Measurements from ENCODE around the gene AIFM3.

AIFM3 gene

DNA sequence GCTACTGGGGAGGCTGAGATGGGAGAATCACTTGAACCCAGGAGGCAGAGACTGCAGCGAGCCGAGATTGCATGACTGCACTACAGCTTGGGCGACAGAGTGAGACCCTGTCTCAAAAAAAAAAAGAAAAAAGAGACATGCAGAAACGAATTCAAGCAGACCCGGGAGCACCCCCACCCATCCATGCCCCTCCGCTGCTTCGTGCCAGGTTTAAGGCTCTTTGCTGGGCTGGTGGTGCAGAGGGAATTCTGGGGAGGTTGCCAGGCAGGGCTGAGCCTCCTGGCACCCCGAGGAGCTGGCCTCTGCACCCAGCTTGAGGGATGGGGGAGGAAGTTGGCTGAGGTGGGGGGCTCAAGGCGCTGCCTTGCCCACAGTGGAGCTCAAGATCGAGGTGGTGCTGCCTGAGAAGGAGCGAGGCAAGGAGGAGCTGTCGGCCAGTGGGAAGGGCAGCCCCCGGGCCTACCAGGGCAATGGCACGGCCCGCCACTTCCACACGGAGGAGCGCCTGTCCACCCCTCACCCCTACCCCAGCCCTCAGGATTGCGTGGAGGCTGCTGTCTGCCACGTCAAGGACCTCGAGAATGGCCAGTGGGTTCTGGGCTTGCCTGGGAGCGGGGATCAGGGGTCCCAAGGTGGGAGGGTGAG lies 6.0 kb downstream of the AIFM3 start:
- no peak overlapping the region for H3K9ac ChIP-seq (ENCODE audit: low read length)
- H3K4me3 ChIP-seq (ENCODE audit: low read length): no peak overlapping the region
- no peaks in the 10 kb centered on the region for H3K4me1 ChIP-seq (ENCODE audit: control insufficient read depth, insufficient read depth, low read length)
- H3K27me3 ChIP-seq (replicated peaks; ENCODE audit: control insufficient read depth, insufficient read depth, low read length): peaks cover 18% of the 10 kb centered on the region
- DNase-seq (ENCODE audit: low read depth): no peak
- H3K36me3 ChIP-seq (ENCODE audit: control insufficient read depth, insufficient read depth, low read length, severe bottlenecking): no peaks in the 10 kb centered on the region
- H3K9me3 ChIP-seq (ENCODE audit: control insufficient read depth, low read length): no peaks in the 10 kb centered on the region

DNA sequence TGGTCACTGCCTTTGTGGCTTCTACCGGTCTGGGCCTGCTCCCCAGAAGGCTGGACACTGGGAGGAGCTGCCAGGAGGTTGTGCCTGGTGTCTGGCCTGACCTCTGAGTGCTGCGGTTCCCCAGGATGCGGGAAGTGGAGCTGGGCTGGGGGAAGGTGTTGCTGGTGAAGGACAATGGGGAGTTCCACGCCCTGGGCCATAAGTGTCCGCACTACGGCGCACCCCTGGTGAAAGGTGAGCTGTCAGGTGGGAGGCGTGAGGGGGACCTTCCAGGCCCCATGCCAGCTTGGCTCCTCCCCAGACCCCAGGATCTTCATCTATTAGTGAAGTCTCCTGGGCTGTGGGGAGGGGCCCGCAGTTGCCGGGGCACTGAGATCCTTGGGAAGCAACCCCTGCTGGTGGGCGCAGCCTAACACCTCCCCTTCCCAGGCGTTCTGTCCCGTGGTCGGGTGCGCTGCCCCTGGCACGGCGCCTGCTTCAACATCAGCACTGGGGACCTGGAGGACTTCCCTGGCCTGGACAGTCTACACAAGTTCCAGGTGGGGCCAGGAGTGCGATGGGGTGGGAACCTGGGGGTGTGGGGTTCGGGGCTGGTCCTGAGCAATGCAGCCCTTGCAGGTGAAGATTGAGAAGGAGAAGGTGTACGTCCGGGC lies 6.7 kb downstream of the AIFM3 start:
- H3K27me3 ChIP-seq (replicated peaks; ENCODE audit: control insufficient read depth, insufficient read depth, low read length): peaks cover 18% of the 10 kb centered on the region
- peaks cover 6% of the 10 kb centered on the region for H3K9me3 ChIP-seq (ENCODE audit: control insufficient read depth, low read length)
- H3K4me3 ChIP-seq (ENCODE audit: low read length): no peak overlapping the region
- no peaks in the 10 kb centered on the region for H3K4me1 ChIP-seq (ENCODE audit: control insufficient read depth, insufficient read depth, low read length)
- no peak for DNase-seq (ENCODE audit: low read depth)
- no peaks in the 10 kb centered on the region for H3K36me3 ChIP-seq (ENCODE audit: control insufficient read depth, insufficient read depth, low read length, severe bottlenecking)
- H3K9ac ChIP-seq (ENCODE audit: low read length): no peak overlapping the region

DNA sequence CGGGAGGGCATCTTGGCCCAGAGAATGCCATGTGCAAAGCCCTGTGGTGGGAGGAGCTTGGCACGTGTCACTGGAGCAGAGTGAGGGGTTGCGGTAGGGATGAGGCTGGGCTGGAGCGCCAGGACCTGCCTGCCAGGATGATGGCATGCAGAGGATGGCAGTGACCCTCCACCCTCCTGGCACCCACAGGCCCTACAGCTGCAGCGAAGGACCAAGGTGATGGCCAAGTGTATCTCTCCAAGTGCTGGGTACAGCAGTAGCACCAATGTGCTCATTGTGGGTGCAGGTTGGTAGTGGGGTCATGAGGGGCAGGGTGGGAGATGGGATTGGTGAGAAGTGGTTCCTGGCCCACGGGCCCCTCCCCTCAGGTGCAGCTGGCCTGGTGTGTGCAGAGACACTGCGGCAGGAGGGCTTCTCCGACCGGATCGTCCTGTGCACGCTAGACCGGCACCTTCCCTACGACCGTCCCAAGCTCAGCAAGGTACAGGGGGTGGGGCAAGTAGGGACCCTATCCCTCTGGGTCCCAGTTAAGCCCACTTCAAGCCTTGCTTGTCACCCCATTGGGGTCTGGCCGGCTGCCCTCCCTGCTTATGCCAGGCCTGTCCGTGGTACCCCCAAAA lies 7.4 kb downstream of the AIFM3 start:
- no peak for DNase-seq (ENCODE audit: low read depth)
- H3K4me3 ChIP-seq (ENCODE audit: low read length): no peak overlapping the region
- H3K27me3 ChIP-seq (replicated peaks; ENCODE audit: control insufficient read depth, insufficient read depth, low read length): peaks cover 18% of the 10 kb centered on the region
- H3K4me1 ChIP-seq (ENCODE audit: control insufficient read depth, insufficient read depth, low read length): peaks cover under 1% of the 10 kb centered on the region
- H3K36me3 ChIP-seq (ENCODE audit: control insufficient read depth, insufficient read depth, low read length, severe bottlenecking): no peaks in the 10 kb centered on the region
- H3K9ac ChIP-seq (ENCODE audit: low read length): no peak overlapping the region
- peaks cover 10% of the 10 kb centered on the region for H3K9me3 ChIP-seq (ENCODE audit: control insufficient read depth, low read length)

DNA sequence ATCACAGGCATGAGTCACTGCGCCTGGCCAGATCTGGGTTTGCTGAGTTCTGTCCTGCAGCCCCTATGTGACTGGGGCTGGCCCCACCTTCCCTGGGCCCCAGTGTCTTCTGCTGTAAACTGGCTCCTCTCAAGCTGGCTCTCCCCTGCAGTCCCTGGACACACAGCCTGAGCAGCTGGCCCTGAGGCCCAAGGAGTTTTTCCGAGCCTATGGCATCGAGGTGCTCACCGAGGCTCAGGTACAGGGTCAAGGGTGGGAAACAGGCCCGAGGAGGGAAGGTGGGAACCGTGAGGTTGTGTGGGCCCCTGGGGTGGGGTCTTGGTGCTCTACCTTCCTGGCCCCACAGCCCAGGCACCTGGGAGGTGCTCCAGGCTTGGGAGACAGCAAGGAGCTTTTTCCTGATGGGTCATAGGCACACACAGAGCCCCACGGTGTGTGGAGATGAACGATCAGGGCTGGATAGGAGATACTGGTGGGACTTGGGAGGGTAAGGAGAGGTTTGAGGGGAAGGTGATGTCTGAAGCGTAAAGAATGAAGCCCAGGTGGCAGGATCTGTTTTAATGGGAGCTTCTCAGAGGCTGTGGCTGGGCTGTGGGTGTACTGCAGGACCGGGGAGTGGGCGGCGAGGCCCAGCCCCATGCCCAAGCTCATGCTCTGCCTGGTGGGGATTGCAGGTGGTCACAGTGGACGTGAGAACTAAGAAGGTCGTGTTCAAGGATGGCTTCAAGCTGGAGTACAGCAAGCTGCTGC lies 8.7 kb downstream of the AIFM3 start:
- H3K36me3 ChIP-seq (ENCODE audit: control insufficient read depth, insufficient read depth, low read length, severe bottlenecking): no peaks in the 10 kb centered on the region
- no peak overlapping the region for H3K4me3 ChIP-seq (ENCODE audit: low read length)
- peaks cover 10% of the 10 kb centered on the region for H3K9me3 ChIP-seq (ENCODE audit: control insufficient read depth, low read length)
- no peak for DNase-seq (ENCODE audit: low read depth)
- H3K9ac ChIP-seq (ENCODE audit: low read length): no peak overlapping the region
- H3K4me1 ChIP-seq (ENCODE audit: control insufficient read depth, insufficient read depth, low read length): peaks cover 9% of the 10 kb centered on the region
- peaks cover 18% of the 10 kb centered on the region for H3K27me3 ChIP-seq (replicated peaks; ENCODE audit: control insufficient read depth, insufficient read depth, low read length)

DNA sequence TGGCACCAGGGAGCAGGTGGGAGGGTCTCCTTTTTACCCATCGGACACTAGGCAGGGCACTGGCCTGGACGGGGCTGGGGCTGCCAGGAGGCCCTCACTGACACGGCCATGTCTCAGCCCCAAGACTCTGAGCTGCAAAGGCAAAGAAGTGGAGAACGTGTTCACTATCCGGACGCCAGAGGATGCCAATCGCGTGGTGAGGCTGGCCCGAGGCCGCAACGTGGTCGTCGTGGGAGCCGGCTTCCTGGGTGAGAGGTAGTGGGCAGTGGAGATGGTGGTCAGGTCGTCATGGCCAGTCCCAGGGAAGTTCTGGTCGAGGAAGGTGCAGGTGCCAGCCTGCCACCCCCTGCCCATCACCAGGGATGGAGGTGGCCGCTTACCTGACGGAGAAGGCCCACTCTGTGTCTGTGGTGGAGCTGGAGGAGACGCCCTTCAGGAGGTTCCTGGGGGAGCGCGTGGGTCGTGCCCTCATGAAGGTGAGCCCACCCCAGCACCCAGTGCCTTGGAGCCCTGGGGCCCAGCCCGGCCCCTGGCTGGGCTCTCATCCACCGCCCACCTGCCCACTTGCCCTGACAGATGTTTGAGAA lies 9.3 kb downstream of the AIFM3 start:
- Histone ChIP-seq H3K4me1 (ENCODE audit: control insufficient read depth, insufficient read depth, low read length) (peaks cover 15% of the 10 kb centered on the region), H3K27me3 (replicated peaks; ENCODE audit: control insufficient read depth, insufficient read depth, low read length) (peaks cover 18% of the 10 kb centered on the region), H3K36me3 (ENCODE audit: control insufficient read depth, insufficient read depth, low read length, severe bottlenecking) (no peaks in the 10 kb centered on the region), H3K9me3 (ENCODE audit: control insufficient read depth, low read length) (peaks cover 10% of the 10 kb centered on the region), H3K4me3 (ENCODE audit: low read length) (no peak overlapping the region), H3K9ac (ENCODE audit: low read length) (no peak overlapping the region)
- no peak for DNase-seq (ENCODE audit: low read depth)

GRCh38 chr22:20977019-20977418 lies 10.0 kb downstream of the AIFM3 start:
- Histone ChIP-seq H3K9ac (ENCODE audit: low read length) (no peak overlapping the region), H3K27me3 (replicated peaks; ENCODE audit: control insufficient read depth, insufficient read depth, low read length) (peaks cover 18% of the 10 kb centered on the region), H3K4me3 (ENCODE audit: low read length) (no peak overlapping the region), H3K9me3 (ENCODE audit: control insufficient read depth, low read length) (peaks cover 10% of the 10 kb centered on the region), H3K4me1 (ENCODE audit: control insufficient read depth, insufficient read depth, low read length) (peaks cover 17% of the 10 kb centered on the region), H3K36me3 (ENCODE audit: control insufficient read depth, insufficient read depth, low read length, severe bottlenecking) (no peaks in the 10 kb centered on the region)
- DNase-seq (ENCODE audit: low read depth): no peak

- no peaks in the 10 kb centered on the region for H3K36me3 ChIP-seq (ENCODE audit: control insufficient read depth, insufficient read depth, low read length, severe bottlenecking)
- no peak overlapping the region for H3K9ac ChIP-seq (ENCODE audit: low read length)
- H3K4me3 ChIP-seq (ENCODE audit: low read length): no peak overlapping the region
- H3K9me3 ChIP-seq (ENCODE audit: control insufficient read depth, low read length): peaks cover 10% of the 10 kb centered on the region
- no peak for DNase-seq (ENCODE audit: low read depth)
- peaks cover 18% of the 10 kb centered on the region for H3K27me3 ChIP-seq (replicated peaks; ENCODE audit: control insufficient read depth, insufficient read depth, low read length)
- H3K4me1 ChIP-seq (ENCODE audit: control insufficient read depth, insufficient read depth, low read length): peaks cover 19% of the 10 kb centered on the region
These were observed 10.6 kb downstream of the AIFM3 start for GRCh38 chr22:20977516-20978170.

DNA sequence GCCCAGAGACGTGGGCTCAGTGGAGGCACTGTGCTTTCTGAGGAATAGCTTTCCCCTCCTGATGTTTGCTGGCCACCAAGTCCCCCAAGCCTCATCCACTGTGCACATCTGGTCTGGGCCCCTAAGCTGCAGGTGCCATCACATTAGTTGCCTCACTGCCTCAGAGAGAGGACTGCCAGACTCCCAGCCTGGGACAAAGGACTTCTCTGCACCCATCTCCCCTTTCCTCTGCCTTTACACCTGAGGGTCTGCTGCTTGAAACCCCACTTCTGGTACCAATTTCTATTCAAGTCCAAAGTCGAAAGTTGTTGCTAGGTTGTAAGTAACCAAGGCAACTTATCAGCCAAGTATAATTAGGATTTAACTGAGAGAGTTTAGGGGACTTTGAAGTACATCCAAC lies 11.4 kb downstream of the AIFM3 start:
- H3K36me3 ChIP-seq (ENCODE audit: control insufficient read depth, insufficient read depth, low read length, severe bottlenecking): no peaks in the 10 kb centered on the region
- DNase-seq (ENCODE audit: low read depth): no peak
- peaks cover 26% of the 10 kb centered on the region for H3K4me1 ChIP-seq (ENCODE audit: control insufficient read depth, insufficient read depth, low read length)
- no peak overlapping the region for H3K4me3 ChIP-seq (ENCODE audit: low read length)
- peaks cover 10% of the 10 kb centered on the region for H3K9me3 ChIP-seq (ENCODE audit: control insufficient read depth, low read length)
- peaks cover 18% of the 10 kb centered on the region for H3K27me3 ChIP-seq (replicated peaks; ENCODE audit: control insufficient read depth, insufficient read depth, low read length)
- no peak overlapping the region for H3K9ac ChIP-seq (ENCODE audit: low read length)

- peak; percentile 66 for DNase-seq (ENCODE audit: low read depth)
- peak overlapping the region; percentile 36 for H3K4me3 ChIP-seq (ENCODE audit: low read length)
- H3K9ac ChIP-seq (ENCODE audit: low read length): peak overlapping the region; percentile 50
- H3K27me3 ChIP-seq (replicated peaks; ENCODE audit: control insufficient read depth, insufficient read depth, low read length): peaks cover 17% of the 10 kb centered on the region
- H3K9me3 ChIP-seq (ENCODE audit: control insufficient read depth, low read length): peaks cover 10% of the 10 kb centered on the region
- H3K36me3 ChIP-seq (ENCODE audit: control insufficient read depth, insufficient read depth, low read length, severe bottlenecking): no peaks in the 10 kb centered on the region
- H3K4me1 ChIP-seq (ENCODE audit: control insufficient read depth, insufficient read depth, low read length): peaks cover 30% of the 10 kb centered on the region
These were observed 12.3 kb downstream of the AIFM3 start for GRCh38 chr22:20979243-20979809.

DNA sequence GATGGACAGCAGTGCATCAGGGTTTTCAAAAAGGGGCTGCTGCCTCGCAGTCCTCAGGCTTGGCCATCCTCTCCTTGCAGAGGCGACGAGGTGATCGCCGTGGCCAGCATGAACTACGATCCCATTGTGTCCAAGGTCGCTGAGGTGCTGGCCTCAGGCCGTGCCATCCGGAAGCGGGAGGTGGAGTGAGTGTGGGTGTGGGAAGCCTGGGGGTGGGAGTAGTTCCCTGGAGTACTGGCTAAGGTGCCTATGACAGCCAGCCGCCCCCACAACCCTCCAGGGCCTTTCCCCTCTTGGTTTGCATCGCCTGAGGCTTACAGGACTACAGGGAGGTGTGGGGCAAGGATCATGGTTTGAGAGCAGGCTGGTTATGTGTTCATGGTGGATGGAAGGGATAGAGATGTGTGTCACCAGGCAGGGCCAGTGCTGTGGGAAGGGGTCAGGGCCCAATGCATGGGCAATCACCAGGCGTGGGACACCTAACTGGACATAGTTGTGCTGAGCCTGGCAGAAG lies 12.9 kb downstream of the AIFM3 start:
- Histone ChIP-seq H3K4me3 (ENCODE audit: low read length) (no peak overlapping the region), H3K9me3 (ENCODE audit: control insufficient read depth, low read length) (peaks cover 10% of the 10 kb centered on the region), H3K9ac (ENCODE audit: low read length) (peak overlapping the region; percentile 50), H3K36me3 (ENCODE audit: control insufficient read depth, insufficient read depth, low read length, severe bottlenecking) (no peaks in the 10 kb centered on the region), H3K27me3 (replicated peaks; ENCODE audit: control insufficient read depth, insufficient read depth, low read length) (peaks cover 12% of the 10 kb centered on the region), H3K4me1 (ENCODE audit: control insufficient read depth, insufficient read depth, low read length) (peaks cover 30% of the 10 kb centered on the region)
- DNase-seq (ENCODE audit: low read depth): no peak
